ENCODE results near the gene SHC1.

GRCh38 chr1:154957091-154957657 lies 13.4 kb downstream of the SHC1 start:
- TF ChIP-seq POLR2AphosphoS5 (IDR thresholded peaks at IDR 0.05; ENCODE audit: low read depth, low read length), result no peak
- TF ChIP-seq POLR2A (IDR thresholded peaks at IDR 0.05; ENCODE audit: low read depth, low read length), result no peak
